ENCODE measurements around the gene HOXA6. TPM values are rescaled to one million over a fixed set of nuclear protein-coding genes. Genes with fewer than 3 reads are reported as not detected.
A peak's percentile ranks its signal among the peaks of the same experiment; 100 is the strongest.

The HOXA6 gene
- not detected for total RNA-seq
- not detected for polyA plus RNA-seq

DNA sequence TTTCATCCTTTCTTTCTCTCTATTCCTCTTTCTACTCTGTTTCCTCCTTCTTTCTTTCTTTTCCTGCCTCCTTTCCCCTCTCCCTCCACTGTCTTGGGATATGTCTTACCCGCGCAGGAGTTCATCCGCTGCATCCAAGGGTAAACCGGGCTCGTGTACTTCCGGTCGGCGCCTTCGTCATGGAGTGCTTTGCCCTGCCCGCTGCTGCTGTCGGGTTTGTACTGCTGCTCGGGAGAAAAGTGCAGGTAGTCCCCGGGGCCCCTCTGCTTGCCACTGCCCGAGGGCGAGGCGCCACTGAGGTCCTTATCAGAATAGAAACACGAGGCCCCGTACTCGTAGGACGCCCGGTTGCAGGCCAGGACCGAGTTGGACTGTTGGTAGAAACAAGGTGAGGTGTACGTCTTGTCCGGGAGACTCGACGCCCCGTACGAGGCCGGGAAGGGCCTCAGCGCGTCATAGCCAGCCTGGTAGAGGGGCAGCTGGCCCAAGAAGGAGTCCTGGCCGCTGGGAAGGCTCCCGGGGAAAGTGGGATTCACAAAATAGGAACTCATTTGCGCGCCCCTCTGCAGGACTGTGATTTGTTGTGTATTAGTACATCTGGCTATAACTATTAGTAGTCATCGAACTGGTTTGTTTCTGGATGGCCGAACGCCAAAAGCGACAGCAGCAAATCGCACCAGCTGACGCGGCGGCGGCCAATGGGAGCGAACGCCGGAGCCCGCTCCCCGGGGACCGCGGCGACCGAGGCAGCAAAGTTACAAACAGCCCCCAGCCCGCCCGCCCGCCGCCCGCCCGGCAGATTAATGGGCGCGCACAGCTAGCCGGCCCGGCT lies at the start of gene HOXA6:
TSS of gene HOXA6 (minus strand) at position 576 of the 832 bp plus-strand sequence. CDS start at position 551, 25 bp downstream.
- Mint-ChIP-seq H3K4me1 (peaks cover 15 to 35% (median 26%) of the 10 kb centered on the region in 4 donors), H3K27ac (peak within 1 kb of the TSS in 2 of 7 donors; percentile 23 to 73), H3K4me3 (peak within 1 kb of the TSS in 7 of 8 donors; percentile 48 to 76 (median 67)), H3K27me3 (peaks cover 50 to 58% of the 10 kb centered on the region in 2 donors), H3K9me3 (peaks cover 0 to 2% (median 0%) of the 10 kb centered on the region in 8 donors), H3K36me3 (no peaks in the 10 kb centered on the region)
- H3K9me3 ChIP-seq (ENCODE audit: control insufficient read depth in 1 of 2, low read length in 2 of 2) = no peaks in the 10 kb centered on the region
- DNase-seq = no peak
- H3K27me3 ChIP-seq (ENCODE audit: insufficient read depth, low read length) = peaks cover 59% of the 10 kb centered on the region
- no peak within 1 kb of the TSS for H3K4me3 ChIP-seq (ENCODE audit: low read length in 2 of 2)
- ChIA-PET CTCF (ENCODE audit: partially characterized antibody) (interaction anchor here (1.5 to 1.8 kb wide), 2 partner anchors 10 to 12 kb away, joined by 3 to 4 read pairs; no protein-coding TSS in a partner anchor), POLR2A (ENCODE audit: partially characterized antibody) (no interaction called here)
- no peak within 1 kb of the TSS for H3K27ac ChIP-seq (ENCODE audit: low read depth, low read length)
- H3K4me1 ChIP-seq (ENCODE audit: insufficient read depth, low read length) = peaks cover 23% of the 10 kb centered on the region
- no peaks in the 10 kb centered on the region for H3K36me3 ChIP-seq (ENCODE audit: insufficient read depth, low read length)
- intact Hi-C loops (cut with micrococcal nuclease) = loop anchor here (5.0 kb wide), 1 partner anchor 115 kb away; no protein-coding TSS in a partner anchor

DNA sequence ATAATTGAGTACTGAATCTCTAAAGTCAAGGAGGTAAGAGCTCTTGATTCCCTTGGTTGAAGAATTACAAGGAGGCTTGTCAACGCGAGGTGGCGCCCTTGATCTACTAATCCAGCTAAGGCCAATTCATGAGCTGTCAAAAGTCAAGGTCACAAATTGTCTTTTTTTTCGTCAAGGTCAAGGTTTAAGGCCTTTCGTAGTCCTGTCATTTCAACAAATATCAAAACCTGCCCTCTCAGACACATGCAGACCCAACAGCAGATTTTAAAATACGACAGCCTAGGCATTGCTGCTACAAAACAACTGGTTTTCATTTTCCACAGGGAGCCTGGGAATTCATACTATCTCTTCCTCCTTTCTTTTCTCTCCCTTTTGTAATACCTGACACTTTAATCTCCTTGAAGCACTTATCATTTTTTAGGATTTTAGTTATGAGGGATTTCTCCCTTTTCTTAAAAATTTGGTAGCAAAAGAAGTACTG lies 48.8 kb upstream of the HOXA6 start:
- peak; percentile 71 to 79 (median 75) for DNase-seq
- CTCF ChIA-PET (ENCODE audit: partially characterized antibody) = interaction anchor here (0.7 to 3.3 kb wide), 39 partner anchors 9 to 1303 kb away, joined by 3 to 39 read pairs (median 5); partner anchors contain the start of genes HOXA10 and HOXA11
- Mint-ChIP-seq H3K27ac (peak overlapping the region in 2 of 7 donors; percentile 61 to 74), H3K9me3 (peaks cover 0 to 9% (median 2%) of the 10 kb centered on the region in 8 donors), H3K4me1 (peaks cover 20 to 54% (median 33%) of the 10 kb centered on the region in 4 donors), H3K4me3 (peak overlapping the region in 1 of 8 donors; percentile 52), H3K36me3 (no peaks in the 10 kb centered on the region), H3K27me3 (peaks cover 65 to 72% of the 10 kb centered on the region in 2 donors)
- Histone ChIP-seq H3K27me3 (ENCODE audit: insufficient read depth, low read length) (peaks cover 76% of the 10 kb centered on the region), H3K27ac (ENCODE audit: low read depth, low read length) (no peak overlapping the region), H3K4me3 (ENCODE audit: low read length in 2 of 2) (no peak overlapping the region), H3K4me1 (ENCODE audit: insufficient read depth, low read length) (peaks cover 45% of the 10 kb centered on the region), H3K9me3 (ENCODE audit: control insufficient read depth in 1 of 2, low read length in 2 of 2) (no peaks in the 10 kb centered on the region), H3K36me3 (ENCODE audit: insufficient read depth, low read length) (no peaks in the 10 kb centered on the region)
- intact Hi-C loops (cut with micrococcal nuclease) = loop anchor here (1.0 to 10.0 kb wide), 8 partner anchors 380 to 978 kb away; partner anchors contain the start of gene HIBADH
- POLR2A ChIA-PET (ENCODE audit: partially characterized antibody) = interaction anchor here (1.1 to 2.3 kb wide), 3 partner anchors 11 to 544 kb away, joined by 4 to 9 read pairs (median 4); partner anchors contain the start of genes HOXA11 and TAX1BP1

DNA sequence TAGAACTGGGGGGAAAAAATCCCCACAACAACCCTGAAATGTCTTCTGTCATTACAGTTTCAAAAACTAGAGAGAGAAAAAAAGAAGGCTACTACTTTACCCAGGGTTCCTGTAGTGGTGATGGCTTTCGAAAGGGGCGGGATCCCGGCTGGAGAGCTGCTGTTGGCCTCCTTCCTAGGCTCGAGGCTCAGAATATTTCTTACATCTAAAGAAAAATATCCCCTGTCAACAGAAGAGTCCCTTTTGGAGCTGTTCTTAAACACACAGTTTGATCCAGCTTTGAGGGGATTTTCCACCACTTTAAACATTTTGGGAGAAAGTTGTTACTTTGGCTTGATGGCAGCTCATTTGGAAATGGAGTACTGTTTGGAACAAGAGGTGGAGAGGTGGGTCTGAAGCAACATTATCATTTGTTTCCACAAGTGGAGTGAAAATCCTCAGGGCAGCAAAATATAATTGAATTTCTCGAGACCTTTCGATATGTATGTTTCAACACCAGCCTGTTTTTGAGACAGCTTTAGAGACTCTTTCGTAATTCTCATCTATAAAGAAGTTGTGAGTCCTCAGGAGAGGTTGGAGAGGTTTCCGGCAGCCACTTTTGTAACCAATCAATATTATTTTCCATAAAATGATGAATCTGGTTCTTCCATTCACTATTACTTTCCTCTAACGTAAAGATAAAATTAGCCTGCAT lies 47.3 kb upstream of the HOXA6 start:
- Mint-ChIP-seq H3K27me3 (peaks cover 66 to 75% of the 10 kb centered on the region in 2 donors), H3K4me3 (no peak overlapping the region), H3K27ac (peak overlapping the region in 1 of 7 donors; percentile 44), H3K36me3 (no peaks in the 10 kb centered on the region), H3K9me3 (peaks cover 0 to 9% (median 2%) of the 10 kb centered on the region in 8 donors), H3K4me1 (peaks cover 12 to 53% (median 22%) of the 10 kb centered on the region in 4 donors)
- peaks cover 79% of the 10 kb centered on the region for H3K27me3 ChIP-seq (ENCODE audit: insufficient read depth, low read length)
- no peak overlapping the region for H3K4me3 ChIP-seq (ENCODE audit: low read length in 2 of 2)
- CTCF ChIA-PET (ENCODE audit: partially characterized antibody) = interaction anchor here (0.6 to 3.3 kb wide), 13 partner anchors 10 to 1302 kb away, joined by 3 to 39 read pairs (median 8); no protein-coding TSS in a partner anchor
- no peak overlapping the region for H3K27ac ChIP-seq (ENCODE audit: low read depth, low read length)
- no peaks in the 10 kb centered on the region for H3K36me3 ChIP-seq (ENCODE audit: insufficient read depth, low read length)
- no peaks in the 10 kb centered on the region for H3K9me3 ChIP-seq (ENCODE audit: control insufficient read depth in 1 of 2, low read length in 2 of 2)
- POLR2A ChIA-PET (ENCODE audit: partially characterized antibody) = interaction anchor here (2.3 kb wide), 1 partner anchor 9 kb away, joined by 9 read pairs; the partner anchor contains the start of gene HOXA11
- peaks cover 34% of the 10 kb centered on the region for H3K4me1 ChIP-seq (ENCODE audit: insufficient read depth, low read length)
- no peak for DNase-seq
- intact Hi-C loops (cut with micrococcal nuclease) = loop anchor here (5.0 to 10.0 kb wide), 2 partner anchors 467 to 980 kb away; partner anchors contain the start of gene HIBADH

DNA sequence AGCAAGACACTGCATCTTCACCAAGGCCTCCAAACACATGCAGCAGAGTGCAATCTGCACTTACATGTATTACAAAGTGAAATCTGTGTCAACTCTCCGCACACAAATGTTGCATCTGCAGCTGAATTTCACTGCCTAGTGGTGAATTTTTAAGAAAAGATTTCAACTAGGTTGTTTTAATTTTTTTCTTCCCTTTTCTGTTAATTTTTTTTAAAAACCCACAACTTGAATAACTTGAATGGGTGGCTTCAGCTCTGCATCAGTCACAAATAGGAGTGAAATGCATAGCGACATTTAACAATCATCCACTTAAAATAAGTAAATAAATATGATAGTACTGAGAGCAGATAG lies 46.4 kb upstream of the HOXA6 start:
- Histone ChIP-seq H3K4me1 (ENCODE audit: insufficient read depth, low read length) (peaks cover 39% of the 10 kb centered on the region), H3K4me3 (ENCODE audit: low read length in 2 of 2) (no peak overlapping the region), H3K9me3 (ENCODE audit: control insufficient read depth in 1 of 2, low read length in 2 of 2) (no peaks in the 10 kb centered on the region), H3K36me3 (ENCODE audit: insufficient read depth, low read length) (no peaks in the 10 kb centered on the region), H3K27ac (ENCODE audit: low read depth, low read length) (no peak overlapping the region), H3K27me3 (ENCODE audit: insufficient read depth, low read length) (peaks cover 86% of the 10 kb centered on the region)
- ChIA-PET POLR2A (ENCODE audit: partially characterized antibody) (interaction anchor here (0.7 kb wide), 1 partner anchor 26 kb away, joined by 3 read pairs; no protein-coding TSS in a partner anchor), CTCF (ENCODE audit: partially characterized antibody) (interaction anchor here (1.8 to 3.3 kb wide), 3 partner anchors 33 to 902 kb away, joined by 6 to 39 read pairs (median 38); no protein-coding TSS in a partner anchor)
- H3K4me1 Mint-ChIP-seq = peaks cover 13 to 57% (median 26%) of the 10 kb centered on the region in 4 donors
- intact Hi-C loops (cut with micrococcal nuclease) = loop anchor here (10.0 kb wide), 1 partner anchor 981 kb away; no protein-coding TSS in a partner anchor
- no peaks in the 10 kb centered on the region for H3K36me3 Mint-ChIP-seq
- DNase-seq = no peak
- peaks cover 68 to 78% of the 10 kb centered on the region in 2 donors for H3K27me3 Mint-ChIP-seq
- peak overlapping the region in 3 of 8 donors; percentile 22 to 48 (median 38) for H3K4me3 Mint-ChIP-seq
- peaks cover 0 to 9% (median 2%) of the 10 kb centered on the region in 8 donors for H3K9me3 Mint-ChIP-seq
- peak overlapping the region in 1 of 7 donors; percentile 62 for H3K27ac Mint-ChIP-seq

DNA sequence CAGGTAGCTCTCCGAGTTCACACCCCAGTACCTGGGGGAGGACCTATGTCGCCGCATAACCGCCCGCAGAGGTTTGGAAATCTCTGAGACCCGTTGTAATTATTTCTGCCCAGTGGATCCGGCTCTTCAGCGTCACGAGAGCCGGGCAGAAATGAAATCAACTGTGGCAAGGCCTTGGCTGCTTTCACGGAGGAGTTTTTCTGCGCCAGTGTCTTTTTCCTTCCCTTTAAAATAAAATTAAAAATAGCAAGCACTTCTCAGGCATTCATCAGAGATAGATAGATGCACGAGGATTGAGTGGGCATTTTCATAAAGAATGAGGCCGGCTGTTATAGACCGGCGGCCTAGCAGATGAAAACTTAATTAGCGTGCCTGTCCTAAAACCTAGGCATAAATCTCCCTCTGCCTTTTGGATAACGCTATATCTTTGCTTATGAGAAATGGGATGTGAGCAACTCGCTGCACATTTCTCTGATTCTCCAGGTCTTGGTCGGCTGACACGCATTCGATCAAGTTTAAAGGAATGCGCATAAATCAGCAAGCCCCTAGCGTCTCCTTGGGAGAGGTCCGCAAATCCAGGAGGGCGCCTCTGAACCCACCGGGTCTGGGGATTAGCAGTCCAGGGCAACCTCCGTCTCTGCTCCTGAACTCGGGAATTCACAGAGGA lies 45.9 kb upstream of the HOXA6 start:
- ChIA-PET POLR2A (ENCODE audit: partially characterized antibody) (interaction anchor here (0.7 to 1.3 kb wide), 2 partner anchors 26 to 43 kb away, joined by 3 to 4 read pairs; no protein-coding TSS in a partner anchor), CTCF (ENCODE audit: partially characterized antibody) (interaction anchor here (1.3 to 3.3 kb wide), 2 partner anchors 15 to 829 kb away, joined by 3 to 39 read pairs; no protein-coding TSS in a partner anchor)
- H3K36me3 Mint-ChIP-seq = no peaks in the 10 kb centered on the region
- peaks cover 69 to 78% of the 10 kb centered on the region in 2 donors for H3K27me3 Mint-ChIP-seq
- no peaks in the 10 kb centered on the region for H3K9me3 ChIP-seq (ENCODE audit: control insufficient read depth in 1 of 2, low read length in 2 of 2)
- H3K4me3 Mint-ChIP-seq = peak overlapping the region in 6 of 8 donors; percentile 38 to 61 (median 50)
- no peak overlapping the region for H3K4me3 ChIP-seq (ENCODE audit: low read length in 2 of 2)
- no peaks in the 10 kb centered on the region for H3K36me3 ChIP-seq (ENCODE audit: insufficient read depth, low read length)
- peaks cover 0 to 7% (median 2%) of the 10 kb centered on the region in 8 donors for H3K9me3 Mint-ChIP-seq
- intact Hi-C loops (cut with micrococcal nuclease) = loop anchor here (10.0 kb wide), 1 partner anchor 981 kb away; no protein-coding TSS in a partner anchor
- H3K27me3 ChIP-seq (ENCODE audit: insufficient read depth, low read length) = peaks cover 86% of the 10 kb centered on the region
- peak overlapping the region in 2 of 7 donors; percentile 9 to 62 for H3K27ac Mint-ChIP-seq
- peaks cover 16 to 57% (median 27%) of the 10 kb centered on the region in 4 donors for H3K4me1 Mint-ChIP-seq
- no peak overlapping the region for H3K27ac ChIP-seq (ENCODE audit: low read depth, low read length)
- no peak for DNase-seq
- peaks cover 40% of the 10 kb centered on the region for H3K4me1 ChIP-seq (ENCODE audit: insufficient read depth, low read length)
